Activated CD4-positive, alpha-beta memory T cell treated with anti-CD3 and anti-CD28 coated beads, Interleukin-2, amount 10 ng/mL, durations not matched to agents 7 days and 5 days (primary cell): ENCODE results near the gene C19orf81. TPM values are rescaled to one million over a fixed set of nuclear protein-coding genes. Genes with fewer than 3 reads are reported as not detected.
"Not testable (repeated sequence)": the region's sequence is repeated elsewhere in the genome, so short reads cannot be mapped to it uniquely, and the experiment has no call there.

ENCODE experiments used
- CTCF ChIA-PET: fragments of 350-600 bp; sonication (Branson Sonifier 250); formaldehyde crosslinking; loops from one replicate; lab custom pipeline; 2021; ENCODE audit warnings: antibody characterized with exemption, inconsistent platforms; lab: Charles Lee
- POLR2A ChIA-PET: fragments of 350-600 bp; sonication (Branson Sonifier 250); formaldehyde crosslinking; loops from one replicate; lab custom pipeline; 2021; ENCODE audit warnings: antibody characterized with exemption; lab: Charles Lee
- DNase-seq: peaks from one replicate; pipeline ENCODE4 v3.0.0-alpha.2; 2020
- H3K27ac Mint-ChIP-seq: one replicate; pipeline ENCODE4 v1.8.0; 2021; ENCODE audit warnings: mild to moderate bottlenecking, mixed read lengths
- H3K27me3 Mint-ChIP-seq: one replicate; pipeline ENCODE4 v1.8.0; 2021; ENCODE audit warnings: mixed read lengths
- H3K36me3 Mint-ChIP-seq: one replicate; pipeline ENCODE4 v1.8.0; 2021; ENCODE audit warnings: low read depth, mixed read lengths
- H3K4me1 Mint-ChIP-seq: one replicate; pipeline ENCODE4 v1.8.0; 2021; ENCODE audit warnings: mixed read lengths
- H3K4me3 Mint-ChIP-seq: one replicate; pipeline ENCODE4 v1.8.0; 2021; ENCODE audit warnings: mild to moderate bottlenecking, mixed read lengths
- H3K9me3 Mint-ChIP-seq: one replicate; pipeline ENCODE4 v1.8.0; 2021; ENCODE audit warnings: mixed read lengths
- total RNA-seq, 2 experiments: library from RNA; stranded (reverse); gene quantifications; one replicate each; pipeline ENCODE4 v1.2.3, GENCODE V29; 2021

The C19orf81 gene
- total RNA-seq, 2 experiments from 2014 or later, result not detected

DNA sequence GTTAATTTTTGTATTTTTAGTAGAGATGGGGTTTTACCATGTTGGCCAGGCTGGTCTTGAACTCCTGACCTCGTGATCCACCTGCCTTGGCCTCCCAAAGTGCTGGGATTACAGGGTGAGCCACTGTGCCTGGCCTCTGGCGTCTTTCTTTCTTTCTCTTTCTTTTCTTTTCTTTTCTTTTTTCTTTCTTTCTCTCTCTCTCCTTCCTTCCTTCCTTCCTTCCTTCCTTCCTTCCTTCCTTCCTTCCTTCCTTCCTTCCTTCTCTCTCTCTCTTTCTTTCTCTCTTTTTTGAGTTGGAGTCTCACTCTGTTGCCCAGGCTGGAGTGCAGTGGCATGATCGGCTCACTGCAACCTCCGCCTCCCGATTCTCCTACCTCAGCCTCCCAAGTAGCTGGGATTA is 30.1 kb upstream of the C19orf81 start:
- POLR2A ChIA-PET, H3K9me3 Mint-ChIP-seq, H3K4me3 Mint-ChIP-seq, DNase-seq, H3K27ac Mint-ChIP-seq, H3K27me3 Mint-ChIP-seq, H3K36me3 Mint-ChIP-seq, CTCF ChIA-PET, H3K4me1 Mint-ChIP-seq: not testable (repeated sequence)

DNA sequence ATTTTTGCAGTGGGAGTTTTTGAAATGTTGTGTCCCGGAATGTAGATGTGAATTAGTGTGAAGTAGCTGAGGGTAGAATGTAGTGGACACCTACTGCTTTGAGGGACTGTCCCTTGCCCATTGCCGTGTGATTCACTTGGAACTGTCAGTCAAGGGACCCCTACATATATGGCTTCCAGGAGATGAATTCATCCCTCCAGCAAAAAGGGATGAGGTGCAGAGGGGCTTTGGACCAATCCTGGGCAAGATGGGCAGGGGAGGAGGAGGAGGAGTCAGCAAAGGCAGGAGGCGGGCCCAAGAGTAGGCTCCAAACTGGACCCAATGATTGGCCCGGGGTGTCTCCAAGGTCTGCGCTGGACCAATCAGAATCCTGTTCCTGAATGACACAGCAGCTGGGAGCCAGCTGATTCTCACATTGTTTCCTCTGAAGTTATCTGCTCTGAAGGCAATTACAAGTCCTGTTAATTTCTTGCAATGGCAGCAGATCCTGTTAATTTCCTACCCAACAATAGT is 28.8 kb upstream of the C19orf81 start:
- H3K27me3 Mint-ChIP-seq, H3K9me3 Mint-ChIP-seq, CTCF ChIA-PET, POLR2A ChIA-PET, H3K4me1 Mint-ChIP-seq, DNase-seq, H3K36me3 Mint-ChIP-seq, H3K4me3 Mint-ChIP-seq, H3K27ac Mint-ChIP-seq: not testable (repeated sequence)

GRCh38 chr19:50624949-50625600 is 24.2 kb upstream of the C19orf81 start:
- DNase-seq, result no peak
- Mint-ChIP-seq H3K9me3 (no peaks in the 10 kb centered on the region), H3K27ac (no peak overlapping the region), H3K4me1 (no peaks in the 10 kb centered on the region), H3K4me3 (no peak overlapping the region), H3K36me3 (no peaks in the 10 kb centered on the region), H3K27me3 (no peaks in the 10 kb centered on the region)
- POLR2A ChIA-PET, result no interaction called here
- CTCF ChIA-PET, result no interaction called here

DNA sequence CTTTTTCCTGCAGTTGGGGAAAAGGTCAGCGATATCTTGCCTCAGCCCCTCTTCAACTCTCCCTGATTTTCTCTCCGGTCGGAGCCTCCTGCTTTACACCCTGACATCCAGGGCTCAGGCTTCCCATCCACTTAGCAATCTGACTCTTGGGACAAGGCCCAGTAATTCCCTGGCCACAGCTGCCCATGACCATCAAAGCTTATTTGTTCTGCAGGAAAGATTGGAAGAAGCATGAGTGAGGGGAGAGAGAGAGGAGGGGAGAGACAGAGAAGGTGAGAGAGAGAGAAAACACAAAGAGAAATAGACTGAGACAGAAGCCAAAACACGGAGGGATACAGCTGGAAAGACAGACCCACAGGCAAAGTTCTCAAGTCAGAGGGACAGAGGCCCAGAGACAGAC is 23.2 kb upstream of the C19orf81 start:
- POLR2A ChIA-PET, result no interaction called here
- Mint-ChIP-seq H3K4me1 (no peaks in the 10 kb centered on the region), H3K9me3 (no peaks in the 10 kb centered on the region), H3K36me3 (no peaks in the 10 kb centered on the region), H3K27ac (no peak overlapping the region), H3K4me3 (no peak overlapping the region), H3K27me3 (no peaks in the 10 kb centered on the region)
- no peak for DNase-seq
- CTCF ChIA-PET, result no interaction called here

DNA sequence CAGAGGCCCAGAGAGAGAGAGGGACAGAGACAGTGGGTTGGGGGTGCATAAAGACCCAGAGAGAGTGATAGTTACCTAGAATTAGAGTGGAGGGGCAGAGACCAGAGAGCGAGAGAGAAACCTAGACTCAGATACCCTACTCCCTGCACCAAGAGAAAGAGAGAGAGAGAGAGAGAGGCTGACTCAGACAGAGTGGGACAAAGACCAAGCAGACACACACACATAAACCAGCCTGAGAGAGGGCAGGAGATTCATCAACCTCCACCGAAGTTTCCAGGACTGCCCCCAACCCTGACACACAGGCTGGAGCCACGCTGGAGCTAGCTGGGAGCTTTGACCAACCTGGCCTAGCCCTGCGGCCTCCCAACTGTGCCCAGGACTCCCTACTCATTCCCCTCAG is 22.4 kb upstream of the C19orf81 start:
- POLR2A ChIA-PET, result no interaction called here
- H3K4me1 Mint-ChIP-seq, result no peaks in the 10 kb centered on the region
- no peak overlapping the region for H3K4me3 Mint-ChIP-seq
- no peaks in the 10 kb centered on the region for H3K36me3 Mint-ChIP-seq
- DNase-seq, result no peak
- no peaks in the 10 kb centered on the region for H3K9me3 Mint-ChIP-seq
- no peaks in the 10 kb centered on the region for H3K27me3 Mint-ChIP-seq
- CTCF ChIA-PET, result no interaction called here
- no peak overlapping the region for H3K27ac Mint-ChIP-seq

- Mint-ChIP-seq H3K4me1 (no peaks in the 10 kb centered on the region), H3K9me3 (no peaks in the 10 kb centered on the region), H3K36me3 (no peaks in the 10 kb centered on the region), H3K27ac (no peak overlapping the region), H3K4me3 (no peak overlapping the region), H3K27me3 (no peaks in the 10 kb centered on the region)
- POLR2A ChIA-PET, result no interaction called here
- DNase-seq, result no peak
- CTCF ChIA-PET, result no interaction called here
These were observed 21.1 kb upstream of the C19orf81 start for GRCh38 chr19:50628146-50628545.

DNA sequence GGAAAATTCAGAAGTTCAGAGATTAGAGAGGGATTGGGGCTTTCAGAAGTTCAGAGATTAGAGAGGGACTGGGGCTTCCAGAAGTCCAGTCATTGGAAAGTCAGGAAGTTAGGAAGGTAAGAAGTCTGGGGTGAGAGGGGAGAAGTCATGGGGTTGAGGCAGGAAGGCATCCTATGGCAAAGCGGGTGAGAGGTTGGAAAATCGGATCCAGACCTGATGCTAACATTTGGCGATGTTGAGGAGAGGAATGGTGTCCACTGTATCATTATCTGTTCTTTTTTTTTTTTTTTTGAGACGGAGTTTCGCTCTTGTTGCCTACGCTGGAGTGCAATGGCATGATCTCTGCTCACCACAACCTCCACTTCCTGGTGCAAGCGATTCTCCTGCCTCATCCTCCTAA is 20.7 kb upstream of the C19orf81 start:
- Mint-ChIP-seq H3K27me3 (no peaks in the 10 kb centered on the region), H3K9me3 (peaks cover 4% of the 10 kb centered on the region), H3K27ac (no peak overlapping the region), H3K4me3 (no peak overlapping the region), H3K4me1 (no peaks in the 10 kb centered on the region), H3K36me3 (peaks cover 2% of the 10 kb centered on the region)
- DNase-seq, result no peak
- CTCF ChIA-PET, result no interaction called here
- POLR2A ChIA-PET, result no interaction called here

DNA sequence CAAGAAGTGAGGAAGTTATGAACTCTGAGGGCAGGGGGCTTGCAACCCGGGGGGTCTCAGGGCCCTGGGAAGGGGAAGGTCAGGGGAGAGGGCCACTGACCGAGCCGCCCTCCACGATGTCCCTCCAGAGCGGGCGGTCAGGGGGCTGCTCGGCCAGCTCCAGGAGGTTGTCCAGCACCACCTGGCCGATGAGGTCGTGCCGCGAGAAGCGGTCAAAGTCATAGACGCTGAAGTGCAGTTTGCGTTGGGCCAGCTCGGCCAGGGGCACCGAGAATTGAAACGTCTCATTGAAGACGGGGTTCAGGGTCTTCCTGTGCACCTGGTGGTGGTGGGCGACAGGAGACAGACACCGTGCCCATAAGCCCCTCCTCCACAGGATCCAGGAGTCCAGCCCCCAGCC is 20.1 kb upstream of the C19orf81 start:
- ChIA-PET CTCF (no interaction called here), POLR2A (no interaction called here)
- Mint-ChIP-seq H3K9me3 (peaks cover 9% of the 10 kb centered on the region), H3K4me1 (no peaks in the 10 kb centered on the region), H3K27me3 (no peaks in the 10 kb centered on the region), H3K36me3 (peaks cover 2% of the 10 kb centered on the region), H3K4me3 (no peak overlapping the region), H3K27ac (no peak overlapping the region)
- no peak for DNase-seq

DNA sequence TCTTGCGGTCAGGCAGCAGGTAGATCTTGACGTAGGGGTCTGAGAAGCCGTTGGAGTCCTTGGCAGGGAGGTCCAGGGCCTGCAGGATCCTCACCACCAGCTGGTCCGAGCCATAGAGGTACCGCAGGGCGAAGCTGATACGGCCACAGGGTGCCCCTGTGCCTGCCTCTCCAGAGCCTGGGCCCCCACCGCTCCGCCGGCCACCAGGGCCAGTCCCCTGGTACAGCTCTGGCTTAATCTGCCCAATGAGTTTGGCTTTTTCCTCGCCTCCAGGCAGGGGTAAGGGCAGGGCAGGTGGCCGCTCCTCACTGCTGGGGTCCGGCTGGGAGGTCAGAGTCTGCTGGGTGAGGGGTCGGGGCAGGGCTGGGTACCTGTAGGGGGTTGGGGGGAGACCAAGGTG is 19.4 kb upstream of the C19orf81 start:
- peaks cover 2% of the 10 kb centered on the region for H3K36me3 Mint-ChIP-seq

DNA sequence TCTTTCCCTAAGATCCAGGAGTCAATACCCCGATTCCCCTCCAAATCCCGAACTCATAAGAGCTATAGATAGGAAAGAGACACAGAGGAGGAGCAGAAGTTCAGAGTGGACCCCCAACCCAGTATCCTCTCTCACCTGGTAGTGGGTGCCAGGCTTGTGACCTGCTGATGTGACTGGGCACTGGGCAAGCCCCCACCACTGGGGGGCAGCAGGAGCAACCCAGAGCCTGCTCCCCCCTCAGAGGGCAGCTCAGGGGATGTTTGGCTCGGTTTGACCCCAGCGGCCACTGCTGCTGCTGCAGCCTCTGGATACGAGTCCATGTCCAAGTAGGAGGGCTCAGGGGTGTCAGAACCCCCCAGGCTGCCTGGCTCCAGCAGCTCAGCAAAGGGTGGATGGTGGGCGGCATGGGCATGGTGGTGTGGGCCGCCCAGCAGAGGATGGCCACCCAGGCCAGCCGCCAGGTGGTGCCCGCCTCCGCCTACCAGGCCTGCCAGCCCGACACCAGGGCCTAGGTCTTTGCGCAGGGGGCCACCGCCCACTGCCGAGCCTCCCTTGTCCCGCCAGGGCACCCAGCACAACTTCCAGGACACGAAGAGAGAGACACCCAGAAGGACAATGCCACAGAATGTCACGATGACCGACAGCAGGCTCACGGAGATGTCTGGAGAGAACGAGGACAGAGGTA is 17.0 kb upstream of the C19orf81 start:
- Mint-ChIP-seq H3K4me1 (no peaks in the 10 kb centered on the region), H3K27ac (no peak overlapping the region)
- POLR2A ChIA-PET, result no interaction called here

More for the DNA sequence above, 19.4 kb upstream of the C19orf81 start:
- Mint-ChIP-seq H3K4me3 (no peak overlapping the region), H3K4me1 (no peaks in the 10 kb centered on the region), H3K27me3 (no peaks in the 10 kb centered on the region), H3K9me3 (peaks cover 10% of the 10 kb centered on the region), H3K27ac (no peak overlapping the region)
- ChIA-PET CTCF (no interaction called here), POLR2A (no interaction called here)
- no peak for DNase-seq

GRCh38 chr19:50633359-50633758 is 15.9 kb upstream of the C19orf81 start:
- CTCF ChIA-PET, result no interaction called here
- no peak overlapping the region for H3K27ac Mint-ChIP-seq
- peaks cover 16% of the 10 kb centered on the region for H3K27me3 Mint-ChIP-seq

More for the DNA sequence above, 17.0 kb upstream of the C19orf81 start:
- CTCF ChIA-PET, result no interaction called here
- no peak overlapping the region for H3K4me3 Mint-ChIP-seq
- H3K27me3 Mint-ChIP-seq, result peaks cover 6% of the 10 kb centered on the region
- H3K36me3 Mint-ChIP-seq, result peaks cover 2% of the 10 kb centered on the region
- H3K9me3 Mint-ChIP-seq, result peaks cover 14% of the 10 kb centered on the region
- no peak for DNase-seq

GRCh38 chr19:50633973-50634372 is 15.3 kb upstream of the C19orf81 start:
- Mint-ChIP-seq H3K27ac (no peak overlapping the region), H3K9me3 (peaks cover 14% of the 10 kb centered on the region), H3K36me3 (peaks cover 12% of the 10 kb centered on the region), H3K4me3 (no peak overlapping the region), H3K27me3 (peaks cover 23% of the 10 kb centered on the region), H3K4me1 (no peaks in the 10 kb centered on the region)
- no peak for DNase-seq
- ChIA-PET CTCF (no interaction called here), POLR2A (no interaction called here)

More at GRCh38 chr19:50633359-50633758, 15.9 kb upstream of the C19orf81 start:
- H3K4me1 Mint-ChIP-seq, result no peaks in the 10 kb centered on the region
- H3K9me3 Mint-ChIP-seq, result peaks cover 14% of the 10 kb centered on the region
- POLR2A ChIA-PET, result no interaction called here
- no peak for DNase-seq
- no peak overlapping the region for H3K4me3 Mint-ChIP-seq
- H3K36me3 Mint-ChIP-seq, result peaks cover 8% of the 10 kb centered on the region

GRCh38 chr19:50636317-50637085 is 12.7 kb upstream of the C19orf81 start:
- no peak for DNase-seq

More at GRCh38 chr19:50636317-50637085, 12.7 kb upstream of the C19orf81 start:
- no peak overlapping the region for H3K4me3 Mint-ChIP-seq
- CTCF ChIA-PET, result no interaction called here
- no peak overlapping the region for H3K27ac Mint-ChIP-seq
- POLR2A ChIA-PET, result no interaction called here
- peaks cover 12% of the 10 kb centered on the region for H3K36me3 Mint-ChIP-seq
- no peaks in the 10 kb centered on the region for H3K4me1 Mint-ChIP-seq
- H3K9me3 Mint-ChIP-seq, result peaks cover 14% of the 10 kb centered on the region
- peaks cover 35% of the 10 kb centered on the region for H3K27me3 Mint-ChIP-seq
